Central memory CD8-positive, alpha-beta T cell (primary cell): Measurements from ENCODE around the gene GLYATL1.

Experiments used
- ATAC-seq: fragments of 150-1000 bp; cut with Tn5 transposase; replicated peaks from 2 replicates; pipeline ENCODE4 v1.10.0; 2022; ENCODE audit warnings: mild to moderate bottlenecking, moderate FRiP score, moderate number of reproducible peaks; ENCODE audit not compliant: poor library complexity, severe bottlenecking; ENCODE audit errors: extremely low read depth
- DNase-seq, 2 donors: peaks; one replicate each; pipeline ENCODE4 v3.0.0; 2021; ENCODE audit warnings: low spot score in 2 of 2
- H3K27ac Mint-ChIP-seq: one replicate; pipeline ENCODE4 v1.8.0; 2022; ENCODE audit warnings: low read depth, mild to moderate bottlenecking, moderate library complexity, mixed read lengths
- H3K27me3 Mint-ChIP-seq: one replicate; pipeline ENCODE4 v1.8.0; 2022; ENCODE audit warnings: mixed read lengths
- H3K36me3 Mint-ChIP-seq: one replicate; pipeline ENCODE4 v1.8.0; 2022; ENCODE audit warnings: mild to moderate bottlenecking, moderate library complexity, mixed read lengths; ENCODE audit not compliant: insufficient read depth
- H3K4me1 Mint-ChIP-seq: one replicate; pipeline ENCODE4 v1.8.0; 2022; ENCODE audit warnings: mixed read lengths
- H3K4me3 Mint-ChIP-seq: one replicate; pipeline ENCODE4 v1.8.0; 2022; ENCODE audit warnings: mild to moderate bottlenecking, moderate library complexity, mixed read lengths
- H3K9me3 Mint-ChIP-seq: one replicate; pipeline ENCODE4 v1.8.0; 2022; ENCODE audit warnings: mixed read lengths

GLYATL1 gene

GRCh38 chr11:58939277-58939676, at the start of gene GLYATL1:
Gene GLYATL1, plus strand, starts transcription at chr11:58939488. Its CDS starts 7,600 bp downstream, at chr11:58947088.
- Mint-ChIP-seq H3K36me3 (no peaks in the 10 kb centered on the region), H3K27me3 (peaks cover 45% of the 10 kb centered on the region), H3K4me1 (no peaks in the 10 kb centered on the region), H3K9me3 (no peaks in the 10 kb centered on the region), H3K4me3 (no peak within 1 kb of the TSS), H3K27ac (no peak within 1 kb of the TSS)
- DNase-seq: no peak
- no peak for ATAC-seq

- no peak overlapping the region for H3K4me3 Mint-ChIP-seq
- H3K27me3 Mint-ChIP-seq: peaks cover 57% of the 10 kb centered on the region
- no peak overlapping the region for H3K27ac Mint-ChIP-seq
- H3K36me3 Mint-ChIP-seq: no peaks in the 10 kb centered on the region
- no peaks in the 10 kb centered on the region for H3K4me1 Mint-ChIP-seq
- DNase-seq: no peak
- no peaks in the 10 kb centered on the region for H3K9me3 Mint-ChIP-seq
- no peak for ATAC-seq
Observed at GRCh38 chr11:58893899-58894298, 45.4 kb upstream of the GLYATL1 start.

- ATAC-seq: no peak
- H3K9me3 Mint-ChIP-seq: no peaks in the 10 kb centered on the region
- no peaks in the 10 kb centered on the region for H3K36me3 Mint-ChIP-seq
- H3K4me3 Mint-ChIP-seq: no peak overlapping the region
- peaks cover 69% of the 10 kb centered on the region for H3K27me3 Mint-ChIP-seq
- no peaks in the 10 kb centered on the region for H3K4me1 Mint-ChIP-seq
- no peak overlapping the region for H3K27ac Mint-ChIP-seq
- DNase-seq: no peak
Observed at GRCh38 chr11:58898106-58898505, 41.2 kb upstream of the GLYATL1 start.

- Mint-ChIP-seq H3K9me3 (no peaks in the 10 kb centered on the region), H3K27me3 (peaks cover 85% of the 10 kb centered on the region), H3K27ac (no peak overlapping the region), H3K36me3 (no peaks in the 10 kb centered on the region), H3K4me3 (no peak overlapping the region), H3K4me1 (no peaks in the 10 kb centered on the region)
- DNase-seq: no peak
- ATAC-seq: no peak
Observed at GRCh38 chr11:58900479-58901420, 38.5 kb upstream of the GLYATL1 start.

- ATAC-seq: no peak
- no peak for DNase-seq
- Mint-ChIP-seq H3K27ac (no peak overlapping the region), H3K9me3 (no peaks in the 10 kb centered on the region), H3K36me3 (no peaks in the 10 kb centered on the region), H3K4me1 (peaks cover 4% of the 10 kb centered on the region), H3K27me3 (peaks cover 75% of the 10 kb centered on the region), H3K4me3 (no peak overlapping the region)
Observed at GRCh38 chr11:58902881-58903280, 36.4 kb upstream of the GLYATL1 start.

GRCh38 chr11:58905011-58905720, 34.1 kb upstream of the GLYATL1 start:
- peaks cover 78% of the 10 kb centered on the region for H3K27me3 Mint-ChIP-seq

GRCh38 chr11:58905721-58906547, 33.4 kb upstream of the GLYATL1 start:
- DNase-seq: no peak
- Mint-ChIP-seq H3K4me3 (no peak overlapping the region), H3K27me3 (peaks cover 70% of the 10 kb centered on the region), H3K36me3 (no peaks in the 10 kb centered on the region), H3K4me1 (peaks cover 4% of the 10 kb centered on the region), H3K9me3 (no peaks in the 10 kb centered on the region), H3K27ac (no peak overlapping the region)
- ATAC-seq: no peak

More at GRCh38 chr11:58905011-58905720, 34.1 kb upstream of the GLYATL1 start:
- Mint-ChIP-seq H3K36me3 (no peaks in the 10 kb centered on the region), H3K4me3 (no peak overlapping the region), H3K4me1 (peaks cover 4% of the 10 kb centered on the region), H3K27ac (no peak overlapping the region), H3K9me3 (no peaks in the 10 kb centered on the region)
- no peak for DNase-seq
- ATAC-seq: no peak

GRCh38 chr11:58907780-58908179, 31.5 kb upstream of the GLYATL1 start:
- no peak for ATAC-seq
- no peak overlapping the region for H3K27ac Mint-ChIP-seq
- no peak overlapping the region for H3K4me3 Mint-ChIP-seq
- H3K4me1 Mint-ChIP-seq: peaks cover 4% of the 10 kb centered on the region
- H3K36me3 Mint-ChIP-seq: no peaks in the 10 kb centered on the region
- no peak for DNase-seq
- H3K9me3 Mint-ChIP-seq: no peaks in the 10 kb centered on the region
- H3K27me3 Mint-ChIP-seq: peaks cover 65% of the 10 kb centered on the region

- H3K36me3 Mint-ChIP-seq: no peaks in the 10 kb centered on the region
- peaks cover 61% of the 10 kb centered on the region for H3K27me3 Mint-ChIP-seq
- no peak overlapping the region for H3K4me3 Mint-ChIP-seq
- H3K4me1 Mint-ChIP-seq: peaks cover 4% of the 10 kb centered on the region
- ATAC-seq (no peak), DNase-seq (no peak)
- no peak overlapping the region for H3K27ac Mint-ChIP-seq
- peaks cover 5% of the 10 kb centered on the region for H3K9me3 Mint-ChIP-seq
Observed at GRCh38 chr11:58912124-58912523, 27.2 kb upstream of the GLYATL1 start.

GRCh38 chr11:58913685-58914084, 25.6 kb upstream of the GLYATL1 start:
- no peaks in the 10 kb centered on the region for H3K4me1 Mint-ChIP-seq
- H3K36me3 Mint-ChIP-seq: no peaks in the 10 kb centered on the region
- no peak overlapping the region for H3K4me3 Mint-ChIP-seq
- ATAC-seq (no peak), DNase-seq (no peak)
- H3K27me3 Mint-ChIP-seq: peaks cover 45% of the 10 kb centered on the region
- H3K27ac Mint-ChIP-seq: no peak overlapping the region
- peaks cover 5% of the 10 kb centered on the region for H3K9me3 Mint-ChIP-seq

- no peak overlapping the region for H3K4me3 Mint-ChIP-seq
- no peaks in the 10 kb centered on the region for H3K4me1 Mint-ChIP-seq
- H3K27me3 Mint-ChIP-seq: peaks cover 37% of the 10 kb centered on the region
- no peak for DNase-seq
- H3K27ac Mint-ChIP-seq: no peak overlapping the region
- no peaks in the 10 kb centered on the region for H3K36me3 Mint-ChIP-seq
- ATAC-seq: no peak
- H3K9me3 Mint-ChIP-seq: peaks cover 5% of the 10 kb centered on the region
Observed at GRCh38 chr11:58914821-58915543, 24.3 kb upstream of the GLYATL1 start.

- no peaks in the 10 kb centered on the region for H3K4me1 Mint-ChIP-seq
- no peaks in the 10 kb centered on the region for H3K36me3 Mint-ChIP-seq
- no peak overlapping the region for H3K4me3 Mint-ChIP-seq
- no peak for ATAC-seq
- H3K27me3 Mint-ChIP-seq: peaks cover 38% of the 10 kb centered on the region
- peaks cover 5% of the 10 kb centered on the region for H3K9me3 Mint-ChIP-seq
- DNase-seq: no peak
- no peak overlapping the region for H3K27ac Mint-ChIP-seq
Observed at GRCh38 chr11:58916637-58917036, 22.7 kb upstream of the GLYATL1 start.
